ENCODE measurements around the gene GSPT2. TPM values are rescaled to one million over a fixed set of nuclear protein-coding genes. Genes with fewer than 3 reads are reported as not detected.

The GSPT2 gene
- total RNA-seq, 4 donors from 2014 or later = 1.0 to 5.0 (median 1.8) TPM

- no peak for TF ChIP-seq POLR2A (IDR thresholded peaks at IDR 0.05)
- no peak for TF ChIP-seq CTCF (IDR thresholded peaks at IDR 0.05)
- H3K27ac ChIP-seq = no peak overlapping the region
- no peak for DNase-seq
- no peaks in the 10 kb centered on the region for H3K9me3 ChIP-seq
- no peaks in the 10 kb centered on the region for H3K27me3 ChIP-seq
- H3K4me1 ChIP-seq = no peaks in the 10 kb centered on the region
- no peak overlapping the region for H3K4me3 ChIP-seq
- H3K36me3 ChIP-seq = no peaks in the 10 kb centered on the region
These were observed 6.2 kb upstream of the GSPT2 start for GRCh38 chrX:51737091-51737490.

- no peak for DNase-seq
- no peaks in the 10 kb centered on the region for H3K36me3 ChIP-seq
- H3K4me1 ChIP-seq = no peaks in the 10 kb centered on the region
- TF ChIP-seq CTCF (IDR thresholded peaks at IDR 0.05) = no peak
- TF ChIP-seq POLR2A (IDR thresholded peaks at IDR 0.05) = no peak
- H3K27ac ChIP-seq = no peak overlapping the region
- no peaks in the 10 kb centered on the region for H3K27me3 ChIP-seq
- no peak overlapping the region for H3K4me3 ChIP-seq
- peaks cover 0 to 2% (median 0%) of the 10 kb centered on the region in 4 donors for H3K9me3 ChIP-seq
These were observed 656 bp upstream of the GSPT2 start for GRCh38 chrX:51742586-51742985.

- Histone ChIP-seq H3K27me3 (no peaks in the 10 kb centered on the region), H3K36me3 (no peaks in the 10 kb centered on the region), H3K27ac (no peak overlapping the region), H3K4me3 (no peak overlapping the region), H3K9me3 (peaks cover 0 to 2% (median 0%) of the 10 kb centered on the region in 4 donors), H3K4me1 (no peaks in the 10 kb centered on the region)
- no peak for DNase-seq
- TF ChIP-seq CTCF (IDR thresholded peaks at IDR 0.05) = no peak
- TF ChIP-seq POLR2A (IDR thresholded peaks at IDR 0.05) = no peak
These were observed 4.4 kb downstream of the GSPT2 start for GRCh38 chrX:51747671-51748070.

GRCh38 chrX:51759055-51759839 is 16.0 kb downstream of the GSPT2 start:
- no peaks in the 10 kb centered on the region for H3K27me3 ChIP-seq
- no peak overlapping the region for H3K27ac ChIP-seq
- no peaks in the 10 kb centered on the region for H3K4me1 ChIP-seq
- no peaks in the 10 kb centered on the region for H3K9me3 ChIP-seq
- TF ChIP-seq CTCF (IDR thresholded peaks at IDR 0.05) = no peak
- no peak for TF ChIP-seq POLR2A (IDR thresholded peaks at IDR 0.05)
- DNase-seq = no peak
- H3K4me3 ChIP-seq = no peak overlapping the region
- no peaks in the 10 kb centered on the region for H3K36me3 ChIP-seq

- no peak overlapping the region for H3K27ac ChIP-seq
- no peaks in the 10 kb centered on the region for H3K36me3 ChIP-seq
- no peaks in the 10 kb centered on the region for H3K27me3 ChIP-seq
- no peak for DNase-seq
- TF ChIP-seq CTCF (IDR thresholded peaks at IDR 0.05) (no peak), POLR2A (IDR thresholded peaks at IDR 0.05) (no peak)
- no peak overlapping the region for H3K4me3 ChIP-seq
- H3K9me3 ChIP-seq = no peaks in the 10 kb centered on the region
- no peaks in the 10 kb centered on the region for H3K4me1 ChIP-seq
These were observed 17.4 kb downstream of the GSPT2 start for GRCh38 chrX:51760657-51761056.
